HS-27A (cell line): ENCODE data around the gene APBA1.

Experiments used
- DNase-seq: peaks from one replicate; pipeline ENCODE4 v3.0.0-alpha.2; 2012; ENCODE audit warnings: low read depth, missing footprints

Gene APBA1

DNA sequence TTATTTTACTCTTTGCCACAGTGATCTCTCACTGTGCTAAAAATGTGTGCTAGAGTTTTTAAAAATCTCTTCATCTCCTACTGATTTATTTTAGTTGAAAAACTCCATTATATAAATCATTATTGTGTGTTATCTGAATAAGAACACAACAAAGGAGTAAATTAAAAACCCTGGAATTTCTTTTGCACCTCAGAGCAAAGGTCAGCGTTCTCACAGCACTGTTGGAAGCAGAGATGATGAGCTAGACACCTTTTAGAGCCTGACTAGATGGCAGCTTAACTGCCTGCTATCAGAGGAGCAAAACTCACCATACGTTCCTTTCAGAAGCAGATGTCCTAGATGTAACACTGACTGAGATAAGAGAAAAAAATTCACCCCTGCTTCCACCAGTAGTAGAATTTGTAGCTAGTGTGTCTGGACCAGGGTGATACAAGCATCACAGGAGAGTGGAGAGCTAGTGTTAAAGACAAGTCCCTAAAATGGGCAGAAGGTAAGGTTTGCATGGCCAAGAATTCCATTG is 200.0 kb downstream of the APBA1 start:
- no peak for DNase-seq

DNA sequence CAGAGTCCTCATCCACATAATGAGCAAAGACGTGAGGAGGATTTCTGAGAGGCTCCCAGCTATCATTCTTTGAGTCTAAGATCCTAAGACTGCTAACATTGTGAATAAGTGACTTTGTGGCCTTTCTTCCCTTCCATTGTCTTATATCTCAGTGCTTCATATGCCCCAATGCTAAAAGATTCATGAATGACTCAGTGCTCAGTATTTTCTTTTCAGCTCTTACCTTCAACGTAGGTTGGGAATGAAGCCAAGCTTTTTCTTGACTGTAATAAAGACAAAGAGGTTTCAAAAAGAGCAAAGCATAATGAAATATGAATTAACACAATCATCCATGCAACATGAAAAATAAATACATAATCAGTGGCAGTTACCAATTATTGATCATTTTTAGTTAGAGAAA is 200.7 kb downstream of the APBA1 start:
- DNase-seq: no peak

DNA sequence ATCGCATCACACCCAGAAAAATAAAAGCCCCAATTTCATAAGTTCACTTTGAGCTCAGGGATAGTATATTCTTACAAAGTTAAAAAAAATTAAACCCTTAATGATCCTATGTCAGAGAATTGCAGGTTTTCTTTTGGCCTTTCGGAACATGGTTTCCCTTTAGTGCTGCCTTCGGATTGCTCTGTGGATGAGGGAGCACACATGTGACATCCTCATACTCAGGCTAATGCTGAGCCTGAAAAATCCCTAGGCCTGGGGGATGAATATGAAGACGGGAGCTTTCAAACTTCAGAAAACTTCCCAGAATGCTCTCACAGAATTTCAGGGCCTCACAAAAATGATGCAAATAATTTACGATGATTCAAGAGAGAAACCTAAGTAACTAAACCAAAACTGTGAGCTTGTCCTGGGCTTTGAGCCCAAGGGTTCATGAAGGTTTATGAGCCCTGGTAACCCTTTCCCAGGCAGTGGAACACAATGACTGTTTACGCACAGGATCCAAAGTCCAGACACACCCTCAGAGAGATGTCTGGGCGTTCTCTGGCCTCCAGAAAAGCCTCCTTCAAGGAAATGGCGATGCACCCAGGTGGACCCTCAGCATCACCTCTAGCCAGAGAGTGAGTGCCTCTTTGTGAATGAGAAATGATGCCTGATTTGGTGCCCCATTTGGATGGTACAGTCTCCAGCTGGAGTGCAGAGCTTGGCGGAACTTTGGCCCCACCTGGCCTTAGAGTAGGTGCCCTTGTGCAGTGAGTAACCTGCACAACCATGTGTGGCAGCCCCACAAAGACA is 201.8 kb downstream of the APBA1 start:
- no peak for DNase-seq

DNA sequence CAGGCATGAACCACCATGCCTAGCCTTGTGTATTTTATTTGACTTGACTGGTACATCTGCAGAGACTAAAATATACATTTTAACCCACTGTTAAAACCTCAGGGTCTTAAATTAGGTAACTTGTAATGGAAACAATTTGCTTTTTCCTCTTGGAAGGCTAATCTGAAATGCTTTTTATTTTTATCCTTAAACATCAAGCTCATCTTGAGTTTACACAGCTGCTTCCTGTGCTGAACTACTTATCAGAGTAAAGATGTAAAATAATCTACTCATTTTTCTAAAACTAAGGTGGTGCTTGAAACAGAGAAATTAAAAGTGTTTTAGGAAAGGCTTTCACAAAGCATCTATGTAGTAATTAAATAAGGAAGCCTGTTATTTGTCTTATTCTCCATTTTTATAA is 203.0 kb downstream of the APBA1 start:
- DNase-seq: no peak

DNA sequence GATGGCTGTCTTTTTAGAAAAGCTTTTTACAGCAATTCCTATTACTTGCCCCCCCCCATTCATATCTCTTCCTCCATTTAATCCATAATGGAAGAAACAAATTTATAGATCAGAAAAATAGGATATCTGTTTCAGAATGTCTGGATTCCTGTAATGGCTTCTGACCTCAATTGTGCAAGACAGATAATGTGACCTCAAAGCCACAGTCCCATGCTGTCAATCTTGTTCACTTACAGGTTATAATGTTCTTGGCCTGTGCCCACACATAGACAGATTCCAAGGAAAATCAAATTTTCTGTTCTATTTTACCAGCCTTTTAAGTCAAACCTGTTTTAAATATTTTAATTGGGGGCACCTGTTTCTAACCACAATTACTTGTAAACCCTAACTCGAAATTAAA is 203.8 kb downstream of the APBA1 start:
- no peak for DNase-seq

DNA sequence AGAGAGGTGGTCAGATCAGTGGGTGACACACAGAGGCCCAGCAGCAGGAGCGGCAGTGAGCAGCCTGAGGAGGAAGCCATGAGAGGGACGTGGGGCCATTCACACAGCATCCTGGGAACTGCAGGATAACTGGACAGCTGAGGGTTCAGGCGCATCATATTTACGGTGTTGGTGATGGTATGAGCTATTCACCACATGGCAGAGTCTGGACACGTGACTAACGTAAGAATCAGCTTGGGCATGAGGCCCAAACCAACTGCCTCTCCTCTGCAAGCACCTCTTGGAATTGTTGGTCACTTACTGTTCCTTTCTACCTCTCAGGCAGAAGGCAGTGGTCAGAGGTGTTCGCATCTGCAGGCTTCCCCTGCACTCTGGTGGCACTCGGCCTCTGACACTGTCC is 206.0 kb downstream of the APBA1 start:
- no peak for DNase-seq

DNA sequence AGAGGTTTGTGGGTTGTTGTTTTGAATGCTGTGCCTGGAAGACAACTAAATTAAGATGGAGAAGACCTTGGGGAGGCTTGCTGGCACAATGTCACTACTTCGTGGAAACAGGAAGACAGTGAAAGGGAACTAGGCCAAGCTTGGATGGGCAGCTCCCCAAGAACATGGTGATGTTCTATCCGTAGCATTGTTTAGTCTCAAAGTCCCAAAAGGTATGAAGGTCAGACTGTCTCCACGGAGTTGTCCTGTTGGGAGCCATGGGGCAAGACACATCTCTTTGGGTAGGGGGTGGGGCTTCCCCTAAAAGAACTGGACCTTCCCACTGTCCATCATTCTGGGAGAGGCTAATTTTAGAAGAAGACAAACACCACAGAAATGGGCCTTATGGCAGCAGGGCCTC is 206.7 kb downstream of the APBA1 start:
- DNase-seq: no peak

DNA sequence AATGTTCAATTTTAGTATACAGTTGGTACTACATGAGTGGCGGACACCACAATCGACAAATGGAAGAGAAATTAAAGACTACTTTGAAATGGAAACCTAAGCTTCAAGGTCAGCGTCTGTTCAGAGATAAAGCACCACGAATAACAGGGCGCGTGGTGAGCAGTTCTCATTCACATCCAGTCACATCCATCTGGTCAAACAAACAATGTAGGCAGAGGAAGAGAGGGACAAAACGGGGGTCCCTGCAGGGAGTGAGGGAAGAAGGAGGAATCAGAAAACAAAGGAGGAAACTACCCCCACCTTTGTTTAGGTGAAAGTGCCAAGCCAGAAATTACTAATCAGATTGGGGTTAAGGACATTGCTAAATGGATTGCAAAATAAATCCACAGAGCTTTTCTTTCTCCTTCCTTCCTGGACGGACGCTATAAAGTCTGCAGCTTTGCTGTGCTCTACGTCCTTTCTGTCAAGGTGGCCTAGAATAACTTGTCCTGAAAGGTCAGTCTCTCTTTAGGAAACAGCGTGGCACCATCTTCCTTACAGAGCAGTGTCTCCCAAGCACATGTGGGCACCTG is 208.6 kb downstream of the APBA1 start:
- DNase-seq: no peak

DNA sequence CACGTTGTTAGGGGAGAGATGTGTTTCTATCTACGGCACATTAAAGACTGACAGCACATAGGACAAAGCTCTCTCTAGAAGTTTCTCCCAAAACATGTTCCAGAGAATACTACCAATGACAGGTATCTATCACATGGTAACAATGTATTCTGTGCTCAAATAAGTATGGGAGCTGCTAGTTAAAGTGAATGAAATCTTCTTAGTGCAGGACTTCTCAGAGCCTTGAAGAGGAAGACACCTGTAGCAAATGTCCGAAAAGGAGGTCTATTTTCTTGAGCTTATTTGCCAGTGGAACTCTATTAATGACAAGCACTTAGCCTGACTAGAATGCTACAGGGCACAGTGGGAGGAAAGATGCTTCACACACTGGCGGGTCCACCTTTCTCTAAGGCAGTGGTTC is 209.8 kb downstream of the APBA1 start:
- no peak for DNase-seq

DNA sequence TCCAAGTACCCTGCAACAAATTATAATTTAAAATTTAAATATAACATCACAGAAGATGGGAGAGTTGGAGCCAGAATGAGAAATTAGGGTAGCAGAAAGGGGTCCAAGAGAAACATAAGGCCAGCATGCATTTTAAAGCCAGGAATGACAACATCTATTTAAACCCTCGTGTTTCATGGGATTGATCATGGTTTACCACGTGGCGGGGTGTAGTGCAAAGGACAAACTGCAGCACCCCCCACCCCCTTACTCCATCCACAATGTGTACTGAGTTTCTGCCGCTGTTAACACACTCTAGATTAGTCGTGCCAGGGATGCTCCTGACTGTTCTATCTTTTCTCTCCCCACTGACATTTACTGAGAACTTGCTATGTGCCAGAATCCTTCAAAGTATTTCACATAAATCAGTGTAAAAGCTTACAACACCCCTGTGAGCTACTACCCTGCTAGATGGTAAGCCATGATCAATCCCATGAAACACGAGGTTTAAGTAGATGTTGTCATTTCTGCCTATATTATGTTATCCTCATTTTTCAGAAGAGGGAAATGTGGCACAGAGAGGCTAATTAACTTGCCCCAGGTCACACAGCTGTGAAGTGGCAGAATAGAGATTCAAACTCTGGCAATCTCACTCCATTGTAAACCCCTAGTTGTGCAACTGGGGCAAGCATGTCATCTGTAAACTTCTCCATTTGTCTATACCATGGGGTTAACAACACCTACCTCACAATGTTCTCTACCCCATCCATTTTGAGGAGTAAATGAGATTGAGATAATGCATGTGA is 210.9 kb downstream of the APBA1 start:
- DNase-seq: no peak

DNA sequence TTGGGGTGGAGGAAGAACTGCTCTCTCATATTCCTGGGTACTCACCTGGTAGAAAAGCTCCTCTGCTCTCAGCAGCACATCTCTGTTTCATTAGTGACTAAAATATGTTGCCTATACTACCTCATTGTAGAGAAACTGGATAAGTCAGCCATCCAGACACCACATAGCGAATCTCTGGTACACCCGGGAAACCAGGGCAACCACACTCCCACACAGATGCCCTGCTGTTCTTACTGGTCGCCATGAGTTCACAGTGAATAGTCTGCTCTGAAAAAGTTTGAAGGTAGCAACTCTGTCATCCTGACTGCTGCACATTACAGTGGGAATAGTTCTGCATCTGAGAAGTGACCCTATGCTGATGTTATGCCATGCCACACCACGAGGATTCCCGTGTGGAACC is 212.2 kb downstream of the APBA1 start:
- no peak for DNase-seq

DNA sequence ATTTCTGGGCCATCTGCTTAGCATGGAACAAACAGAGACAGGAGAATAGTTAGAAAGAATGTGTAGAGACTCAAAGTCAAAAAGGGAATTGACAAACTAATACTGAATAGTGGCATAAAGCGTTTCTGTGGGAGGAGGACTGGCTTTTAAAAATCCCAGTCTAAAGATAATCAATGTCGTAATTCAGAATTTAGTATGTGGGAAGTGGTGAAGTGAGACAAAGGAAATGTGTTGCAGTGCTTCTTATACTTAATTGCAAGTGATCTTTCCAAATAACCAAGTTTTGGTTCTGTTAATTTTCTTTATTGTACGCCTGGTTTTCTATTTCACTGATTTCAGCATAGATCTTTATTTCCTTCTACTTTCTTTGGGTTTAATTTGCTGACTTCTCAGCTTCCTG is 214.0 kb downstream of the APBA1 start:
- DNase-seq: no peak

DNA sequence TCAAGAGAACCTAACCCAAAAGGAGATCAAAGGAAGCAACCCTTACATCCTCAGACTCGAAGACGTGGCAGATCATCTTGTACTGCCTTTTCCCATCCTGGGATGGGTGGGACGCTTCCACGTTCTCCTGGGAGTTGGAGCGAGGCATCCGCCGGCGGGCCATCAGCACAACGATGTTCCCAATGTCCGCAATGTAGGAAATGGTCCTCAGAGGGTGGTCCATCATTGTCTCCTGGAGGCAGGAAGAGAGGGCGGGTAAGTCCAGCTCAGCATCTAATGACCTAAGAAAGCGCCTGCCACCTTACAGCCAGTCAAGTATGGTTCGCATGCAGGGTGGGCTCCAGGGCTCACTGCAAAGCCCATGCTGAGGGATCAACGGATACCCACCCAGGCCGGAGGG is 216.0 kb downstream of the APBA1 start:
- DNase-seq: no peak

DNA sequence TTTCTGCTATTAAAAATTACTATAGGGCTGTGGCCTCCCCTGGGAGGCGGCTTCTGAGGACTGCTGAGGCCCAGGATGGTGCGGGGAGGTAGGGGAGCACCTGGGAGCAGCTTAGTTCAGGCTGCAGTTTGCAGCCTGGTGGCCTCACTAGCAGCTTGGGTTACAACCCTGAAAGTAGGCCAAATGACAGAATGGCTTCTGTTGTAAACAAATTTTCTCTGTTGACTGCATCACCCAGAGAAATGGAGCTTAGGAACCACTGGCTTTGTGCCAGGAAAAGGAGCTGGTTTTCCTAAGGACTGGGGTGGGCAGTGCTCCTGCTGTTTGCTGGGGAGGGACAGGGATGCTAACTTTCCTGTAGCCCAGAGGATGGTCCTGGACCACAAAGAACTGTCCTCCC is 216.9 kb downstream of the APBA1 start:
- no peak for DNase-seq

DNA sequence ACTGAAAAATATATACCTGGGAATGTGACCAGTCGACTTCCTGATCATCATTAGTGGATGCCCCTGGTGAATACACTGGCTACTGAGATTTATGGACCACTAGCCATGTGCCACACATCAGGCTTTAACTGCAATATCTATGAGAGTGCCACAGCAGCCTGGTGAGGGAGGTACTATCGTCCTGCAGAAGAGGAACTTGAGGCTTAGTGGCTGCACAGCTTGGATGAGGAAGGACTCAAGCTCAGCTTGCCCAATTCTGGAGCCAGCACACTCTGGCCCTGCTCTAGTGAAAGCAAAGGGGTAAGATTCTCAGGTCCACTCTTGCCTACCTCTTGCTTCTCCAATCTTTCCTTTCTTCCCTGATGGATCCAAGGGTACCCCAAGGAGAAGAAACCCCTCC is 217.8 kb downstream of the APBA1 start:
- no peak for DNase-seq

DNA sequence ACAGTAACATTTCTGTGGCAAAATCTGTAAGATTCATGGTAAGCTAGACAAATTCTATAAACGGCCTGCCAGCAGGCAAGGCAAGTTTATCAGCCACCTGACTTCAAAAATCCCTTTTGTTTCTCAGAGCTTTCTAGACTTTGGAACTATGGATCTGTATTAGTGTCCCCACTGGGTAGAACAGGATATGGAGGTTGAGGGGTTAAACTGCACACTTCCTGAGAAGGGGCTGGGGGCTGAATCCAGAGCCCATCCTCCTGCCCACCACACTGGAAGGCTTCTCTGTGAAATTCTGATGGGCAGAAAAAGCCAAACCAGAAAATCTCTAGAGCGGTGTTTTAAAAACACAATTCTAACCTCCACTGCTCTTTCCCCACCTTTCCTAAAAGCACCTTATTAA is 218.4 kb downstream of the APBA1 start:
- DNase-seq: no peak

DNA sequence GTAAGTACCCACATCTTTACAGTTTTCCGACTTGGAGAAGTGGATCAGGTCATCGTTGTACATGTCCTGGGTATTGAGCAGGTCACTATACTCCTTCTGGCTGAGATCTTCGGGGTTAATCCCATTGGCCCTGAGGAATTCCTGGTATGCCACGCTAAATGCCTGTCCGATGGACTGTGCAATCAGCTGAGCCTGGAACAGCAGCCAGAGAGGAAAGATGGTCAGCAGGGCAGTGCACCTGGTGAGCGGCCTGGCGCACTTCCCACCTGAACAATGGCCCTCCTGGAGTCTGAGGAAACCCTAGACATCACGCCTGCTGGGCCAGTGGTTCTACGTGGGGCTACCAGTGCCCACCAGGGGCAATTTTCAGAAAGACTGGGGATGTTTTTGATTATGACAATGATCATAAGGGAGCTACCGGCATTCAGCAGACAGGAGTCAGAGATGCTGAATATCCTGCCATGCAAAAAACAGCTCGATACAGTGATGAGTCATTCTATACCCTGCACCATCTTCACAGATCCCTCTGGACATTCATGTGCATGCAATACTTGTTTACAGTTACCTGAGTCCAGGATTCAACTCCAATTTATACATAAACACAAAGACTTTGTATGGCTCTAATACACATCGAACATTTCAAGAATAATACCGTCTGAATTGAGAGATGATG is 219.9 kb downstream of the APBA1 start:
- no peak for DNase-seq

DNA sequence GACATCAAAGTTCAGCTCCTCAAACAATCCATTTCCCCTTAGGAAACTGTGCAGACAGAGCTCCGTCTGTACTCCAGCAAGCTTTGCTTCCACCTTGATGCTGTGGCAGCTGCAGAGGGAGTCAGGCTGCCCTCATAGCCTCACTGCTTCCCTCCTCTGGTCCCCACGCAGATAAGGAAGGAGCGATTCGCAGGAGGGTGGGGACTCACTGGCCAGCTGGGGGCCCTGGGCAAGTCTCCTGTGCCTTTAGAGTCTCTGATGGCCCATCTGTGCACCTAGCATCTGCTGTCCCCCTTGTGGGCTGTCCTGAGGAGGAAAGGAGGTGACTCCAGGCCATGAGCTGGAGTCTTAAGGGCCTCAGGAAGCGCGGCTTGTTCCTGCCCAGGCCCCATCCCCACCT is 225.7 kb downstream of the APBA1 start:
- no peak for DNase-seq

DNA sequence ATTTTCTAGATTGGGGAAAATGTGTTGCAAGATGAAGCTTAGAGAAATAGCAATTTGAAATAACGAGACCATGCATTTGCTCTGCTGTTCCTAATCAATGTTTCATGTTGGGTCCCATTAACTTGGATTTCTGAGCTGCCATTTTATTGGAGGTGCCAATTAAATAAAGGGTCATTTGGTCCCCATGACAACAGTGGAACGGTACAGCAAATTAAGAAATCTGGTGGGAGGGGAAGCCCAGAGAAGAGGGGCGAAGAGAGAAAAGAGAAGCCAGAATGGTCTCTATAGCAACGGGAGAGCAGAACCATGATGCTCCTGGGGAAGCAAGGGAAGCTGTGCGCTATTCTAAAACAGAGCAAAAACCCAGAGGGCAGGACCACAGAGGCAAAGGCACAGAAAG is 226.9 kb downstream of the APBA1 start:
- no peak for DNase-seq

DNA sequence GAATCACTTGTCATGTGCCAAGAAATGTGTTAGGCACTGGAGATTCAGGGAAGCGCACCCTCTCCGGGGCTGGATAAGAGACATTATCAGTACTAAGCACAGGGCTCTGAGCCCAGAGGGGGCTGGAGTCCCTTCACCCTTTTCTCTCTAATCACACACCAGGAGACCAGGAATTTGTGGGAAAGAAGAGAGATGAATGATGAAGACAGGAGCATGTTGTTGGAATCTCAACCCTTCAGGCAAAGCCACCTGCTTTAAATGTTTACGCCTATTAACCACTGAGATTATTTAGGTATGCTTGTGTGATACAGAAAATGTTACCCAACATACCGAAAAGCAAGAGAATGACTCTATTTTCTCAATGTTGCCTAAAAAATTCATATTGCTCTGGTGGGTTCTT is 227.4 kb downstream of the APBA1 start:
- no peak for DNase-seq

DNA sequence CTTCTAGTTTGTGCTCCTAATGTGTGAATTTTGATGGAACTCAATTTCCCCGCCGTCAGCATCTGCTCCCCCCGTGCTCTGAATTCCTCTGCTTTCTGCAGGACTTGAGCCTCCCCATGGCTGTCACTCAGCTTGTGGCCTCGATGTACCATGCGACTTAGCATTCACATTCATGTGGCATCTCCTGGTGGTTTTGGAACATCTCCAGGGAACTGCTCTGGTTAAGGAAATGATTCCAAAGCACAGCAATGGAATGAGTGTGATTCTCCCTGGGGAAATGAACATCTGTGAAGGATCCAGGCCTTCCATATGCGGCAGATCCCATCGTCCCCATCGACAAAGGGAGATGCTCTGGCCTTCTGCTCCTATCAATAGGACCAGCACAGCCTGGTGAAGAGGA is 228.2 kb downstream of the APBA1 start:
- no peak for DNase-seq

DNA sequence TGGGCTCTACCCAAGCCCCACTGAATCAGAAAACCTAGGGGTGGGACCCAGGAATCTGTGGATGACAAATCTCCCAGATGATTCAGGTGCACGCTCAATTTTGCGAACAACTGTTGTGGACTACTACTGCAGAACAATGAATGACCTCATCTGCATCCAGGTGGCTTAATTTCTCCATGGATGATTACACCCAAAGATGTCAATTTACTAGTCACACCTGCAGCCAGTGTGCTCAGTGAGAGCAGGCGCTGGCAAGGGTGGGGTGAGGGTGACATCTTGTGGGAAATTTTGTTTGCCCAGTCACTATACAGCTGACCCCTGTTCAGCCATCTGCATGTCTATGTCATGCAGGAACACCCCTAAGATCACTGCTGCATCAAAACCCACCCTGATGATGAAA is 229.0 kb downstream of the APBA1 start:
- DNase-seq: no peak

DNA sequence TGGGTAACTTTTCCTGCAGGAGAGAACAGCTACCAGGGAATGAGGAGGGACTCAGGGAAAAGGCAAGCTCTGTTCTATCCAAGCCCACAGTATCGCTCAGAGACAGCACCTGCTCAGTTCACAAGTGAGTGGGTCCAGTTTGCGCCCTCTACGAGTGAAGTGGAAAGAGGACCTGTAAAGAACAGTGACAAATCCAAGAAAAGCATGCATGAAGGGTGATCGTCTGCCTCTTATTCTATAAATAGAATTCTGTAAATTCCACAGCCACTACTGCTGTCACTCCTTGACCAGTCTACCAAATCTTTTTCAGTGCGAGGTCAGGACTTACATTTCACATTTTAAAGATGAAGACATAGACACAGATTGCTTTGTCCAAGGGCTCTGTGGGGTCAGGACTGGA is 229.7 kb downstream of the APBA1 start:
- no peak for DNase-seq
